ENCODE results near the gene EVC2.

DNA sequence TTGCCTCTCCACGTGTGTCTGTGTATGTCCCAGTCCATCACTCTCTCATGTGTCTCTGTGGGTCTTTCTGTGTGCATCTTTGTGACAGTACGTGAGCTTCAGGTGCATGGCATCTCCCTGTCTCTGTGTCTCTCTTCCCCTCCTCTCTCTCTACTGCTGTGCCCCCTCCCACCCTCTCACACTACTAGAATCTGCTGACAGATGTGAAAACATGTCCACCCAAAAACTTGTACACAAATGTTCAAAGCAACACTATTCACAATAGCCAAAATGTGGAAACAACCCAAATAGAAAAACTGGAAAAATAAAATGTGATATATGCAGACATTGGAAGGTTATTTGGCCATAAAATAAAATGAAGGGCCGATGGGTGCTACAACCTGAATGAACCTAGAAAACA lies 12.6 kb upstream of the EVC2 start:
- TF ChIP-seq POLR2AphosphoS5 (IDR thresholded peaks at IDR 0.05; ENCODE audit: low read depth, low read length) (no peak), SIN3A (IDR thresholded peaks at IDR 0.05; ENCODE audit: borderline replicate concordance, insufficient read depth, low read depth, low read length) (no peak)
- TF ChIP-seq, protein P1, sequence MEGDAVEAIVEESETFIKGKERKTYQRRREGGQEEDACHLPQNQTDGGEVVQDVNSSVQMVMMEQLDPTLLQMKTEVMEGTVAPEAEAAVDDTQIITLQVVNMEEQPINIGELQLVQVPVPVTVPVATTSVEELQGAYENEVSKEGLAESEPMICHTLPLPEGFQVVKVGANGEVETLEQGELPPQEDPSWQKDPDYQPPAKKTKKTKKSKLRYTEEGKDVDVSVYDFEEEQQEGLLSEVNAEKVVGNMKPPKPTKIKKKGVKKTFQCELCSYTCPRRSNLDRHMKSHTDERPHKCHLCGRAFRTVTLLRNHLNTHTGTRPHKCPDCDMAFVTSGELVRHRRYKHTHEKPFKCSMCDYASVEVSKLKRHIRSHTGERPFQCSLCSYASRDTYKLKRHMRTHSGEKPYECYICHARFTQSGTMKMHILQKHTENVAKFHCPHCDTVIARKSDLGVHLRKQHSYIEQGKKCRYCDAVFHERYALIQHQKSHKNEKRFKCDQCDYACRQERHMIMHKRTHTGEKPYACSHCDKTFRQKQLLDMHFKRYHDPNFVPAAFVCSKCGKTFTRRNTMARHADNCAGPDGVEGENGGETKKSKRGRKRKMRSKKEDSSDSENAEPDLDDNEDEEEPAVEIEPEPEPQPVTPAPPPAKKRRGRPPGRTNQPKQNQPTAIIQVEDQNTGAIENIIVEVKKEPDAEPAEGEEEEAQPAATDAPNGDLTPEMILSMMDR (IDR thresholded peaks at IDR 0.05): no peak
